AG04450 (cell line): ENCODE measurements around the gene SMIM31. TPM values are rescaled to one million over a fixed set of nuclear protein-coding genes. Genes with fewer than 3 reads are reported as not detected.

Experiments used
- CTCF ChIA-PET: fragments of 300-600, 350-600 bp; formaldehyde crosslinking; extraction: SDS; loops from one replicate; lab custom pipeline; 2022; ENCODE audit warnings: antibody characterized with exemption, inconsistent platforms; lab: Charles Lee
- POLR2A ChIA-PET: fragments of 350-600 bp; formaldehyde crosslinking; extraction: SDS; loops from one replicate; lab custom pipeline; 2021; ENCODE audit warnings: antibody characterized with exemption, inconsistent platforms; lab: Yijun Ruan, JAX
- DNase-seq: peaks from one replicate; pipeline ENCODE4 v3.0.0-alpha.2; 2011; ENCODE audit warnings: low read depth, low spot score
- H3K27ac ChIP-seq: one replicate; pipeline ENCODE4 v1.5.1; 2012; ENCODE audit warnings: low read depth, low read length, control low read depth
- H3K27me3 ChIP-seq: one replicate; pipeline ENCODE4 v1.6.0; 2012; ENCODE audit warnings: low read length; ENCODE audit not compliant: control insufficient read depth, insufficient read depth
- H3K4me3 ChIP-seq: 2 replicates; pipeline ENCODE4 v1.5.1; 2011; ENCODE audit warnings: mild to moderate bottlenecking, low read depth, low read length, control low read depth
- H3K9me3 ChIP-seq: 2 replicates; pipeline ENCODE4 v1.5.1; 2012; ENCODE audit warnings: low read length; ENCODE audit not compliant: control insufficient read depth, insufficient read depth
- CTCF ChIP-seq: IDR thresholded peaks from 2 replicates; pipeline ENCODE4 v1.5.1; 2011; ENCODE audit warnings: low read depth, low read length, control low read depth, inconsistent platforms
- polyA plus RNA-seq: library from polyadenylated mRNA; depleted of rRNA; stranded (reverse); fragments of >200 nt; gene quantifications from 2 replicates; pipeline ENCODE4 v1.2.3, GENCODE V29; 2011

SMIM31 gene
- polyA plus RNA-seq, 1 experiment: not detected

- ChIA-PET POLR2A (no interaction called here), CTCF (interaction anchor here (0.8 to 4.7 kb wide), 14 partner anchors 10 to 1245 kb away, joined by 3 to 72 read pairs (median 4); no protein-coding TSS in a partner anchor)
- Histone ChIP-seq H3K9me3 (no peaks in the 10 kb centered on the region), H3K27ac (no peak overlapping the region), H3K27me3 (no peaks in the 10 kb centered on the region), H3K4me3 (no peak overlapping the region)
- no peak for DNase-seq
- no peak for TF ChIP-seq CTCF
Observed at GRCh38 chr4:164730705-164731393, 23.1 kb upstream of the SMIM31 start.

GRCh38 chr4:164731827-164732474 is 22.0 kb upstream of the SMIM31 start:
- ChIA-PET CTCF (interaction anchor here (0.5 to 4.7 kb wide), 24 partner anchors 11 to 1399 kb away, joined by 3 to 72 read pairs (median 4); no protein-coding TSS in a partner anchor), POLR2A (no interaction called here)
- no peak for DNase-seq
- Histone ChIP-seq H3K27me3 (no peaks in the 10 kb centered on the region), H3K4me3 (no peak overlapping the region), H3K9me3 (no peaks in the 10 kb centered on the region), H3K27ac (no peak overlapping the region)
- peak; percentile 78 for TF ChIP-seq CTCF

GRCh38 chr4:164734484-164734883 is 19.4 kb upstream of the SMIM31 start:
- H3K27ac ChIP-seq: no peak overlapping the region
- H3K27me3 ChIP-seq: no peaks in the 10 kb centered on the region
- CTCF ChIA-PET: interaction anchor here (1.9 to 4.7 kb wide), 2 partner anchors 1179 to 1185 kb away, joined by 6 to 72 read pairs; no protein-coding TSS in a partner anchor
- H3K4me3 ChIP-seq: no peak overlapping the region
- POLR2A ChIA-PET: no interaction called here
- TF ChIP-seq CTCF: no peak
- DNase-seq: no peak
- no peaks in the 10 kb centered on the region; the same call in 1 of the 2 replicates for H3K9me3 ChIP-seq

- H3K27me3 ChIP-seq: no peaks in the 10 kb centered on the region
- no peak for DNase-seq
- H3K27ac ChIP-seq: no peak overlapping the region
- TF ChIP-seq CTCF: peak; percentile 40
- ChIA-PET CTCF (interaction anchor here (0.7 to 2.6 kb wide), 5 partner anchors 20 to 1507 kb away, joined by 4 to 13 read pairs (median 5); no protein-coding TSS in a partner anchor), POLR2A (no interaction called here)
- H3K4me3 ChIP-seq: no peak overlapping the region
- no peaks in the 10 kb centered on the region for H3K9me3 ChIP-seq
Observed at GRCh38 chr4:164748375-164748774, 5.6 kb upstream of the SMIM31 start.

- TF ChIP-seq CTCF: no peak
- no peaks in the 10 kb centered on the region for H3K27me3 ChIP-seq
- ChIA-PET POLR2A (no interaction called here), CTCF (no interaction called here)
- H3K4me3 ChIP-seq: no peak overlapping the region
- no peak overlapping the region for H3K27ac ChIP-seq
- 0 out of 2 replicates have a peak, but pooled peaks cover 2% of the 10 kb centered on the region for H3K9me3 ChIP-seq
- no peak for DNase-seq
Observed at GRCh38 chr4:164755432-164755831, 1.5 kb downstream of the SMIM31 start.
